ENCODE results near the gene MOB3A.

Gene MOB3A

DNA sequence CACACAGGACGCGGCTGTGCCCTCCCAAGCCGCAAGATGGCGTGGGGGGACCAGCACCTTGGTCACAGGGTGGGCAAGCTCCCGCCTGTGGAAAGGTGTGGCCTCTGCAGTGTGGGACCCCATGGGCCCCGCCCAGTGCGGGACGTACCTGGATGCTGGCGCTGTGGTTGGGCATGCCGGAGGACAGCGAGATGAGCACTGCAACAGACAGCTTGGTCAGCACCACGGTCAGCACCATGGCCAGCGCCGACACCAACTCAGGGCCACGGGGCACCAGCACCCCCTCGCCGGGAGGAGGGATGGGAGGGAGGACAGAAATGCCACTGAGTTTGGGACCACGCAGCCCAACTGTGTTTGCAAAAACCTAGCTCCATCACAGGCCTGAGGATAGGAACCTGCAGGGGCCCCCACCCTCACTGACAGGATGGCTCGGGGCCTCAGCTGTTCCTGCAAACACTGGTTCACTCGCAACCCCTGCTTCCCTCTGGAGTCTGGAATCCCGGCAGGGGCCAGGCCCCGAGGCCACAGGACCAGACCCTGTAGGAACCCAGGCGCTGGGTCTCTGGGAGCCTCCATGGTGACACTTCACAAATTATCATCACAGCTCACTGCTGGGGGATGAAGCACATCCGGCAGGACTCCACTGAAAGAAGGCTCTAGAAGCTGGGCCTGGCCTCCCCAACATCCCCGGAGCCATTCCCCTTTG is 27.7 kb upstream of the MOB3A start:
- in situ Hi-C loops (cut with MboI; ENCODE audit: low sequenced_read_pairs): no loop called here

DNA sequence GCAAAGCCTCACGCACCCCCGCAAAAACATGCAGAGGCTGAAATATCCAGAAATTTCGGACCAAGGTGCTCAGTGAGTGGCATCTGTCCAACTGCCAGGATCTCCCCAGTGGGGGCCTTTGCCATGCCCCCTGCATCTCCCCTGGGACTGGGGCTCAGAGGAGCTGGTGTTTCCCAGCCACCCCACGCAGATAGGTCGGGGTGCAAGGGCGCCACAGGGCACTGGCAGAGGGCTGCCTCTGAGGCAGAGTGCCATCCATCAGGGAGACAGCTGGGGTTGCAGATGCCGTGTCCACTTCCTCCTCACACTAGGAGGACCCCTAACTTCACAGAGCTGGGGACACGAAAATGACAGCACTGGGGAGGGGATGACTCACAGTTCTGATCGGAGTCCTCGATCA is 26.9 kb upstream of the MOB3A start:
- in situ Hi-C loops (cut with MboI; ENCODE audit: low sequenced_read_pairs): no loop called here

DNA sequence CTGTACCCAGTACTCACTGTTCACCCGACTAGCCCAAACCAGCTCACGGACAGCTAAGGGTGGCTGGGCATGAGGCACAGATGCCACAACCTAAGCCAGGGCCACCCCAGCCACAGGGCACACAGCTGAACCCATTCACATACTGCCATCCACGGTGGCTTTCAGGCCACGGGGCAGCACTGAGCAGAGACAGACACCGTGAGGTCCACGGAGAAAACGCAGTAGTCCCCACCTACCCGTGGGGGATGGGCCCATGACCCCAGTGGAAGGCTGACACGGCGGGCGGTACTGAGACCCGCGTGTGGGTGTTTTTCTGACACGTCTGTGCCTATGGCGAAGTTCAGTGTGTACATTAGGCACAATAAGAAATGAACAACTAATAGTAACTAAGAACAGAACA is 26.1 kb upstream of the MOB3A start:
- in situ Hi-C loops (cut with MboI; ENCODE audit: low sequenced_read_pairs): no loop called here

DNA sequence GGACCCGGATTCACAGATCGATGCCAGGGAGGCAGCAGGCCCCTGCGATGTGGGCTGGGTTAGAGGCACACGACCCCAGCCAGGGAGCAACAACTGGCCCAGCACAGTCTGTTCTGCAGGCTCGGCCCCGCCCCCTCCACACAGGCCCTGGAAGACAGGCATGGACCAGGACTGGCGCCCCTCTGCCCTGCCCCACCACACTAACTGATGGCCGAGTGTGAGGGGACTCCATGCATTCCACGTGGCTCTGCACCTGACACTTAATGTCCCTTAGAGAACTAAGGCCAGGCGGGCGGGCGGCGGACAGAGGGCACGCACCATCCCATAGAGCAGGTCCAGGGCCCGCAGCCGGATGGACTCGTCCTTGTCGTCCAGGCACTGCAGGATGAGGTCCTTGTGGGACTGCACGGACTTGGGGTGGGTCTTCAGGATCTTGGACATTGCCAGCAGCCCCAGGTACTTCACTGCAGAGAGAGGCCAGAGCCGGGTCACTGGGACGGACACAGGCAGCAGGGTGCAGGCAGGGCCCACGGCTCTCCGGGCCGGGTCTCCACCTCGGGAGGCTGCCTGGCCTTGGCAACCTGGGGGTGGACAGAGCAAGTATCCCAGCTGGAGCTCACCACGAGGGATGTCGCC is 25.4 kb upstream of the MOB3A start:
- in situ Hi-C loops (cut with MboI; ENCODE audit: low sequenced_read_pairs): no loop called here

DNA sequence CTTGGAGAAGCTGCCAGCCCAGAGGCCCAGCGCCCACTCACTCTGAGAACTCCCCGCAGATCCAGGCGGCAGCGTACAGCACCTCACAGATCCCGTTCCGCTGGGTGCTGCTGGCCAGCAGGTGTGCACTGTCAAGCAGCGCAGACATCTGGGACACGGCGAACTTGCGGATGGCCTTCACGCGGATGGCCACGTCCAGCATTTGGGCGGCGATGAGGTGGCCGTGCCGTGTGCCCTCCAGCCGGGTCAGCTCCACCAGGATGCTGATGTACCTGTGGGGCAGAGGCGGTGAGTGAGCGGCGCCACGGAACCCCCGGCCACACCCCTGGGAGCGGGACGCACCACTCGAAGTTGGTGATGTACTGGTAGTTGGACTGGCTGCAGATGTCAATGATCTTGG is 24.7 kb upstream of the MOB3A start:
- in situ Hi-C loops (cut with MboI; ENCODE audit: low sequenced_read_pairs): no loop called here

DNA sequence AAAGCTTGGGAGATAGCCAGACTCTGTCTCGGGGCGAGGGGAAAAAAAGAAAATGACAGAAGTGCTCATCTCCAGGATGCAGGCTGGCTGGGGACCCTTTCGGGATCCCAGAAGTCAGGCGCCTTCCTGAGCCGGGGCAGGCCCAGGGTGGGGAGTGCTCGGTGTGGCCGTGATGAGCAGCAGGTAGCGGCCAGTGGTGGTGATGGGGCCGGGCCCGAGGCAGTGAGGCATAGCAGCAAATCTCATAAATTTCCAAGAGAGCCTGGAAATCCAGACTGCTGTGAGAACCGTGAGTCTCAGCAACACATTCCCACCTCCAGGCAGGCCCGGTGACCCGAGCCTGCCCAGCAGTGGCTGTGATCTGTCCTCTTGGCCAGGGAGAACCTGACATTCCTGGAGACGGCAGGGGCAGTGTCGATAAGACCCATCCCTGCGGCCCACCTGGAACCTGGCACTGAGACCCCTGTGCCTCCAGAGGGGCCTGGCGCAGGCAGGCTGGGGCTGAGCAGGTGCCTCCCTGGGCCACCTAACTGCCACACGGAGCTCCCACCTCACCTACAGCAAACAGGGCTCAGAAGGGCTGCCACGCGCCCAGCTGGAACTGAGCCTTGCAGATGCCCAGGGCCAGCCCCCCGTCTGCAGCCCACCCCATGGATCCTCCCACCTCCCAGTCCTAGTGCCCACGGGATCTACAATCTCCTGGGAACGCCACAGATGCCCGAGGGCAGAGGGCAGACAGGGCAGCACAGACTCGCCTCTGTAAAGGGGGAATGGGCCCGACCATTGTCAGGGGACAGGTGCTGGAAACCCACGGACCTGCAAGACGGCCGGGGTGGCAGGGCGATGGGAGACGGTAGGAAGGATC is 24.0 kb upstream of the MOB3A start:
- in situ Hi-C loops (cut with MboI; ENCODE audit: low sequenced_read_pairs): no loop called here

DNA sequence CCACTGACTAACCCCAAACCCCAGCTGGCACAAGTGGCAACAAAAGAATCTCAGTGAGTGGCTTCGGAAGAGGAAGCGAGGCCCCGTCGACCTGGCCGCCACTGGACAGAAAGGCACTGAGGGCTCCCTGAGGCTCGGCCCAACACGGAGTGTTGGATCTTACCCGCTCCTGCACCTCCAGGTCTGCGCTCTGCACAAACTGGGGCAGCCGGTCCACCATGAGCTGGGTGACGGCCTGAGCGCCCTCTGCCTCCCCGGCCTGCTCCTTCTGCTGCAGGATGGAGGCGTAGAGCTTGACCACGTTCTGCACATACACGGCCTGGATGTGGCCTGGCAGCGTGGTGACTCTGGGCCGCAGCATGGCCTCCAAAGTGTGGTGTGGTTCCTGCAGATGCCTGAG is 22.3 kb upstream of the MOB3A start:
- in situ Hi-C loops (cut with MboI; ENCODE audit: low sequenced_read_pairs): no loop called here

DNA sequence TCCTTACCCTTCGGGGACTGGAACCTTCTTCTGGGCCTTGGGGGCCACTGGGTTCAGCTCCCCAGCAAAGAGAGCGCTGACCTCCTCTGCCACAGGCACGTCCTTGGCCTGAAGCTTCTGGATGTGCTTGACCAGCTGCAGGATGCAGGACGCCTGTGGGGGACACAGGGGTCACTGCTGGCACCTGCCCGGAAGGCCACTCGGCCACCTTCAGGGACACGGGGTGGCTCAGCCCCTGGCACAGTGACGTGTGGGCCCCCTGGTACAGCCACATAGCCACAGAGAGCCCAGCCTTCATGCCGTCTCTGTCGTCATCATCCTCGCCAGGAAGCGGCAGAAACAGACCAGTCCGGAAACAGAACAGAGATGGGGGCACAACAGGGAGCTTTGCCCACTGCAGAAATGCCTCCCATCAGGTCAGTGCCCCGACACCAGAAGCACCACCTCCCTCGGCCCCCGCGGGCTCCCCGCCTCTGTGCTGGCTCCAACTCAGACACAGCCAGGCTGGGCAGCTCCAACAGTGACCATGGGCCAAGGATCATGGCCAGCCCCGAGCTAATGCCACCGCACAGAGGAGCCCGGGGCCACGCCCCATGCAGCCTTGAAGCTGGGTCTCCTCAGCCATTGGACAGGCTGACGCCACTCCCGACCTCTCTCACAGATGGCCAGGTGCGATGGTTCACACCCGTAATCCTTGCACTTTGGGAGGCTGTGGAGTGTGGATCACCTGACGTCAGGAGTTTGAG is 21.3 kb upstream of the MOB3A start:
- in situ Hi-C loops (cut with MboI; ENCODE audit: low sequenced_read_pairs): no loop called here

DNA sequence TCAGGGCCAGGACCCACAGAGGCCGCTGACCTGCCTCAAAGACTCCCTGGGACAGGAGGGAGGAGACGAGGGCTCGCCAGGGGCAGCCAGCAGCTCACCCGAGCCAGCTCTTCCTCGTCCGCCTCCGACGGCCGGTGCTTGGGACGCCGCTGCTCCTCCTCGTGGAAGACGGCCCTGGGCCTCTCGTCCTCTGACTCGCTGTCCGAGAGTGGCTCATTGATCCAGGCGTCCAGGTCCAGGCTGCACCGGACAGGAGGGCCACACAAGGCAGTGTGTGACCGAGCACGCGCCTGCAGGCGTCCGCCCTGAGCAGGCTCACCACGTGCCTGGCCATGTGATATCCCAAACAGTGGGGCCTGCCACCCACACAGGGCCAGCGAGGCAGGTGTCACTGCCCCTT is 20.4 kb upstream of the MOB3A start:
- in situ Hi-C loops (cut with MboI; ENCODE audit: low sequenced_read_pairs): no loop called here

DNA sequence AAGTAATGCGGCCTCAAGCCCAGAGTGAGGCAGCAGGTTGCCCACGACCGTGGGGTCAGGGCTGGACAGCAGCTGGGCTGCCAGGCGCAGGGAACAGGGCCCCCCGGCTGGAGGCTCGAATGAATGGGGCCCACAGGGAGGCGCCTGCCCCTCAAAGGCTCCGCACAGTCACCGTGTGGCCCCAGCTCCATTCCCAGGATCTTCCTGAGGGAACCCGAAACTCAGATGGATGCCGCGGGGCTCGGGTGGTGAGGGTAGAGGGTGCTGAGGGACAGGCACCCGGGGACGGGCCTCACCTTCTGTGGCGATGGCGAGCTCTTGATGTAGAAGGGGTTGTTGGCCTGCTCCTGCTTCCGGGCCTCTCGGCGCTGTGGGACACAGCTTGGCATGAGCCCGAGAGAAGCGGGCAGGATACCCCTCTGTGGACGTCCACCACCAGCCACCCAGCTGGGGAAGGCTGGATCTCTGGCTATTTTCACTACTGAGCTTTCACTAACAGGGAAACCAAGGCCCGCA is 19.8 kb upstream of the MOB3A start:
- in situ Hi-C loops (cut with MboI; ENCODE audit: low sequenced_read_pairs): no loop called here

DNA sequence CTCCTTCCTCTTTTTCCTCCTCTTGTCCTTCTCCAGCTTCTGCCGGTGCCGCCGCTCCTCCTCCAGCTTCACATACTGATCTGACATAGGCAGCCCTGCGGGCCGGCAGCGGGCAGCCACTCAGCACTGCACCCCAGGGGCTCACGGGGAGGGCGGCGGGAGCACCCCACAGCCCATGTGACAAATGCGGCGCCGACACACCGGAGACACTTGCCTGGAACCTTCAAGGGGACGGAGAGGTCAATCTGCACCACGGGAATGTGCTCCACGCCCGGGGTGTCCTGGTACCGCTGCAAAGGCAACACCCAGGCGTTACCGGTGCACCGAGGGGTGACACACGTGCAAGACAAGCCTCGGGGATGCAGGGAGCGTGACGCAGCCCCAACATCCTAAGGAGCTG is 19.2 kb upstream of the MOB3A start:
- in situ Hi-C loops (cut with MboI; ENCODE audit: low sequenced_read_pairs): no loop called here

DNA sequence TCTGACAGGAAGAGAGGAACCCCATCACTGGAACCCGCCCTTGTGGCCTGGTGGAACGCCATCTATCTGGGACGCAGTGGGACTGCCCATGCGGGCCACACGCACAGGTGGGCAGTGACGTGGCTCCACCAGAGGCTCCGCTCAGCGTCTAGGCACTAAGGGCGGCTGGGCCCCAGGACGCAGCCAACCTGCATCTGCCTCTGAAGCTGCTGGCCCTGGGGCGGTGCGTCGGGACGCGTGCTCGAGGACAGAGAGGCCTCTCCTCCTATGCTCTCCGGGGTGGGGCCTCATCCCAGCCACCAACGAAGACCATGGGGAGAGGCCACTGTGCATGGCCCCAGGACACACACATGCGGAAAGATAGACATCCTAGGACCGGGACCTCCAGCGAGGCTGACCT is 18.7 kb upstream of the MOB3A start:
- in situ Hi-C loops (cut with MboI; ENCODE audit: low sequenced_read_pairs): no loop called here

DNA sequence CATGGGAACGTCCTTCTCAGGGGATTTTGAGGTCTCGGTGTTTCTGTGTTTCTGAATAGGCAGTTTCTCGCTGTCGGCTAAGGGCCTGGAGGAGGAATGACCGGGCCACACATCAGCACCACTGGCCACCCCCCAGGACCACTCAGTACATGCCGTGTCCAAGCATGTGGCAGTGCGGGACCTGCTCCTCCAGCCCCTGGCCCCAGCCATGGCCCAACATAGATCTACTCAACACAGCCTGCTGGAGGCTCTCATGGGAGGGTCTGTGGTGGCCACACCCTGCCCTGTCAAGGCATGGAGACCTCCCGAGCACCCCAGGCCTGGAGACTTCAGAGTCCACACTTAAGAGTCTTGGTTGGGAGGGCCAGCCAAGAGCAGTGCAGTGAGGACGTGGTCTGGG is 18.1 kb upstream of the MOB3A start:
- in situ Hi-C loops (cut with MboI; ENCODE audit: low sequenced_read_pairs): no loop called here

DNA sequence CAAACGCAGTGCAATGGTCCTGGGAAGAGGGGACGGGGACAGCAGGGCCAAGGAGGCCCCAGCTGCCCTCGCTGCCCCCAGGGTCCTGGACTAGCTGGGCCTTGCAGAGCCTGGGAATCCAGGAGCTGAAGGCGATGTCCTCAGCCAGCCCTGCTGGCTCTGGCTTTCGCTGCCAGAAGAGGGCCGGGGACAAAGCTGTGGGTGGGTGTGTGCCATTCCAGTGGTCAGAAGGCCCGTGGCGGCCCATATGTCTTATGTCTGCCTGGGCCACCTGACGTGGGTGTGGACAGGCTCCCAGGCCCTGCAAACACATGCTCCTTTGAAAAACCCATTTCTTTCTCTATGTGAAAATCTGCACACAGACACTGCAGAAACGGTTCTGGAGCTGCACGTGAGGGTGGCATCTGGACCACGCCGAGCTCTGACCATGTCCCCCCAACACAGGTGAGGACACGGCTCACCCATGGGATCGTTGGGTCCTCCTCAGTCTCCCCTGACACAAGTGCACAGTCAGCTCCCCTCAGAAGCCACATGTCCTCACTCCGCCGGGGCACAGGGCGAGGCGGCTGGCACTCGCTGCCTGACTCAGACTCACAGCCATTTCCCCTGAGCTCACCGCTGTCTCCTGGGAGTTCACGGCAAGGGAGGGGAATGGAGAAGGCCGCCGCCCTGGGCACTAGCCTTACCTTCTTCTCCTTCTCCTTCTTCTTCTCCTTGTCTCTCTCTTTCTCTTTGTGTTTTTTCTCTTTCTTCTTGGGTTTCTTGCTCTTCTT is 17.5 kb upstream of the MOB3A start:
- in situ Hi-C loops (cut with MboI; ENCODE audit: low sequenced_read_pairs): no loop called here

DNA sequence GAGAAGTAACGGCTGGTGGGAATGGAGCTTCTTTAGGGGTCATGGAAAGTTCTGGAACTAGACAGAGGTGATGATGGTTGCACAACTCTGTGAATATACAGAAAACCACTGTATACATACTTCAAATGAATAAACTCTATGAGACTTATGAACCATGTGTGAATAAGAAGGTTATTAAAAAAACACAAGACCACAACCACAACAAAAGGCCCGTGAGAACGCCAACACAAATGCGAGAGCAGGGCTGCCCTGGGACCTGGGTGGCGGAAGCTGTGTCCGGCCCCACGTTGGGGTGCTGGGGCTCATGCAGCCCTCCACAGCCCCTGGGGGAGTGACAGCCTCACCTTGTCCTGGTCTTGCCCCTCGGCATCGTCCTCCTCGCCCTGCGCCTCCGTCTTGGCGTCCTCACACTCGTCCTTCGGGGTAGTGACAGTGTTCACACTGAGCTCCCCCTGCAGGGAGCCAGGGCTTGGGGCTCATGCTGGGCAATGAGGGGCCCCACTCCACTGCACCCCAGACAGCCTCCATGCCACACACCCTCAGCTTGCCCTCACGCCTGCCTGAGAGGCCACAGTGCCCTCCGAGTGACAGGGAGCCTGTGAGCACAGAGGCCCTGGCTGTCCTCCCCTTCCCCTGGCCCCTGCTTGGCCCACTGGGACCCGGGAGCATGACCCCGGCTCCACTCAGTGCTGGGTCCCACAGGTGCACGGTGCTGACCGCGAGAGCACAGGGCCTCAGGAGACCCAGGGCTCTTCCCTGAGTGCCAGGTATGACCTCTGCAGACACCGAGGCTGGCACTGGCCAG is 16.6 kb upstream of the MOB3A start:
- in situ Hi-C loops (cut with MboI; ENCODE audit: low sequenced_read_pairs): no loop called here

DNA sequence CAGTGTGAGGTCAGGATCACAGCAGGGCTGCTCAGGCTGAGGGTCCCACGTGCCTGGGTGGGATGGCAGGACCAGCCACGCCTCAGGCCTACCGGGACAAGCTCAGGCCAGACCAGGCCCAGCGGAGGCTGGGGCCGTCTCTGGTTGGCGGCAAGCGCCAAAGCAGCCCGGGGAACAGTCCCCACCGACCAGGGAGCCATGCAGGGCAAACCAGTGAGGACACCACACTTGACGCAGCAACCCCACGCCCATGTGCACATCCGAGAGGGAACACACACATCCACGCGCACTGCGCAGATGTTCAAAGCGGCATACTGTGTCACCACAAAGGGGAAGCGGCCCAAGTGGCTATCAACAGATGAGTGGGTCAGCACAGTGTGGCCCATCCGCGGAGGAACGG is 15.8 kb upstream of the MOB3A start:
- in situ Hi-C loops (cut with MboI; ENCODE audit: low sequenced_read_pairs): no loop called here

DNA sequence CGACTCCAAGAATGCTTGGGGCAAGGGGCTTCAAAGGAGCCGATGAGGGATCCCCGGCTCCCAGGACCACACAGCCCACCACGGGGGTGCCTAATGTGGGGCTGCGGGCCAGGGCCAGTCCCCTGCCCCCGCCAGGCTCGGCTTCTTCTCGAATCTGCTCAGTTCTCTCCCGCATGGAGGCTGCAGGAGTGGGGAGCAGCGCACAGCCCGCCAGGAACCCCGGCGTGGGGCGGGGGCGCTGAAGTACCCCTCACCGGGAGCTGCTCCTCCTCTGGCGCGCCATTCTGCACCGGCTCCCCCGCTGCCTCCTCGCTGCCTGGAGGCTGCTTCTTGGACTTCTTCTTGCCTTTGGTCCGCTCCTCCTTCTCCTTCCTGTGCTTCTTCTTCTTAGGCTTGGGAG is 15.3 kb upstream of the MOB3A start:
- in situ Hi-C loops (cut with MboI; ENCODE audit: low sequenced_read_pairs): no loop called here

DNA sequence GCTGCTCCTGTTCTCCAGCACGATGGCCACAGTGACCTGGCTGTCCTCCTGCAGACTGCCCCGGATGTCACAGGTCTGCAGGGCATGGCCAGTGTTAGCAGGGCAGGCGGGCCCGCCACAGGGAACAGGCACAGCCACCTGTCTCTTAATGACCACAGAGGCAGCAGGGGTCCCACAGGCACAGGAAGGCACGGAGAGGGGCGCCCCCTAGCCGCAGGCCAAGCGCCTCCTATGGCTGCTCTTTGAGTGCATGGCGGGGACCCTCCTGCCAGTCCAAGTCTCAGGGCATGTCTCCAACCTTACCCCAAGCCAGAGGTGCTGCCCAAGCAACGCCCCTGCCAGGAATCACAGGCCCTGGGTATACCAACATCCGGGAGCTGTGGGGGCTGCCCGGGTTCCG is 14.7 kb upstream of the MOB3A start:
- in situ Hi-C loops (cut with MboI; ENCODE audit: low sequenced_read_pairs): no loop called here

DNA sequence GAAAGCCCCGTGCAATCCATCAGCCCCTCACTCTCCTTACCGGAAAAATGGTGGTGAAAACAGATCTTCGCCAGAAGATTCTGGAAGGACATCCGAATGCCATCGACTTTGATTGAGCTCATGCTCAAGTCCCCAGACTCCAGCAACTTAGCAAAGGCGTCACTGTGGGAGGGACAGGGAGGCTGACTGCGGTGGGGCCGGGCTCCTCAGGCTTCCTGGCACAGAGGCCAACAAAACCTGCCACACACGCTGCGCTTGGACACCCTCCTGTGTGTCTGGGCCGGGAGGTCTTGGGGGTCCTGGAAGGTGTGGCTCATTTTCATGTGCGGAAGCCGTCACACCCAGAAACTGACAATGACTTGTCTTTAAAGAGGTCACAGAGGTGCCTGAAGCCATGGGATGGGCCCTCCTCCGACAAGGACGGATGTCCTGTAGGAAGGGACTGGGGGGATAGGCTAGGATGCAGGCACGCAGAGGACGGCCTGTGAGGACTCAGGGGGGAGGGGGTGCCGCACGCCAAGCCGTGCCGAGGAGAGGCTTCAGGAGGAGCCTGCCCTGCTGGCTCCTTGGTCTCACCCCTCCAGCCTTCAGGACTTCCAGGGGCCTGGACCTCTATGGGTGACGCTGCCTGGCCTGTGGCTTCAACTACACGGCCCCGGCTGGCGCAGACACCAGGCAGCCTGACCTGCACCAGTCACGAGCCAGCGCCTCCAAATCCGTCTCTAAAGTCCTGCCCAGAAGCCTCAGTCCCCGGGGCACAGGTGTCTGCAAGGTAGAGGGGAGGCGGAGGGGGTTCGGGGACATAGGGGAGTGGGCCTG is 13.1 kb upstream of the MOB3A start:
- in situ Hi-C loops (cut with MboI; ENCODE audit: low sequenced_read_pairs): no loop called here

Data from HL-60/S4 treated with phorbol 12-myristate 13-acetate at 8.2 ng/mL for 4 days and 3 days (cell line).